HG02623 (cell line): ENCODE results near the gene KCNH2.
"Not testable (repeated sequence)": the region's sequence is repeated elsewhere in the genome, so short reads cannot be mapped to it uniquely, and the experiment has no call there.

ENCODE experiments used
- ATAC-seq: cut with Tn5 transposase; IDR thresholded peaks from one replicate; pipeline ENCODE4 v1.9.1; 2021; ENCODE audit warnings: moderate library complexity; ENCODE audit not compliant: unreplicated experiment

KCNH2 gene

GRCh38 chr7:150978126-150978789 is at the start of gene KCNH2:
KCNH2 (minus strand) TSS chr7:150978321; CDS start chr7:150977913, 408 bp downstream.
- no peak for ATAC-seq

- ATAC-seq: not testable (repeated sequence)
Measured at GRCh38 chr7:151027728-151028130, 49.6 kb upstream of the KCNH2 start.

- ATAC-seq: not testable (repeated sequence)
Measured at GRCh38 chr7:151026771-151027727, 48.9 kb upstream of the KCNH2 start.

- no peak for ATAC-seq
Measured at GRCh38 chr7:151025924-151026671, 48.0 kb upstream of the KCNH2 start.

- no peak for ATAC-seq
Measured at GRCh38 chr7:151024435-151025056, 46.4 kb upstream of the KCNH2 start, which contains the start of gene ATG9B. ATG9B (minus strand) TSS chr7:151024494; CDS start chr7:151024423, 71 bp downstream.

GRCh38 chr7:151023232-151023631 is 45.1 kb upstream of the KCNH2 start:
- ATAC-seq: no peak

GRCh38 chr7:151020231-151020630 is 42.1 kb upstream of the KCNH2 start:
- no peak for ATAC-seq

- no peak for ATAC-seq
Measured at GRCh38 chr7:151019130-151019447, 41.0 kb upstream of the KCNH2 start.

GRCh38 chr7:151018421-151019129 is 40.5 kb upstream of the KCNH2 start:
- peak; percentile 7 for ATAC-seq

GRCh38 chr7:151017953-151018420 is 39.9 kb upstream of the KCNH2 start:
- ATAC-seq: peak; percentile 56

- no peak for ATAC-seq
Measured at GRCh38 chr7:151017370-151017952, 39.3 kb upstream of the KCNH2 start.

- ATAC-seq: no peak
Measured at GRCh38 chr7:151016942-151017341, 38.8 kb upstream of the KCNH2 start.

GRCh38 chr7:151016505-151016904 is 38.4 kb upstream of the KCNH2 start:
- no peak for ATAC-seq

- no peak for ATAC-seq
Measured at GRCh38 chr7:151015967-151016366, 37.8 kb upstream of the KCNH2 start.

- ATAC-seq: no peak
Measured at GRCh38 chr7:151014950-151015349, 36.8 kb upstream of the KCNH2 start.

- no peak for ATAC-seq
Measured at GRCh38 chr7:151013733-151014497, 35.8 kb upstream of the KCNH2 start.

- ATAC-seq: no peak
Measured at GRCh38 chr7:151013356-151013732, 35.2 kb upstream of the KCNH2 start.

- ATAC-seq: no peak
Measured at GRCh38 chr7:151012911-151013347, 34.8 kb upstream of the KCNH2 start.
